Esophagus muscularis mucosa (tissue), 3 donors: ENCODE results near the gene MAF.

Experiments
- CTCF ChIP-seq, 3 experiments: fragments of 200-600 bp in 2 of 3; fragments of 450-650 bp in 1 of 3; sonication (generic) in 2 of 3; IDR thresholded peaks; one replicate each; pipeline ENCODE4 v1.5.1; 2017 to 2019; ENCODE audit warnings: antibody characterized with exemption in 3 of 3, mild to moderate bottlenecking in 2 of 3, moderate library complexity in 1 of 3
- POLR2A ChIP-seq: fragments of 450-650 bp; IDR thresholded peaks from one replicate; pipeline ENCODE4 v1.6.1; 2017; ENCODE audit warnings: antibody characterized with exemption, moderate library complexity, mild to moderate bottlenecking, low read depth

- TF ChIP-seq CTCF (IDR thresholded peaks at IDR 0.05) (no peak), POLR2A (no peak)
These were observed 5.3 kb downstream of the MAF start for GRCh38 chr16:79595231-79595641.
